HG03460 (cell line): Measurements from ENCODE around the gene WDR55.
A peak's percentile ranks its signal among the peaks of the same experiment; 100 is the strongest.
"Not testable (repeated sequence)": the region's sequence is repeated elsewhere in the genome, so short reads cannot be mapped to it uniquely, and the experiment has no call there.

Source experiments
- ATAC-seq: cut with Tn5 transposase; IDR thresholded peaks from one replicate; pipeline ENCODE4 v1.9.1; 2021; ENCODE audit not compliant: unreplicated experiment

The WDR55 gene

GRCh38 chr5:140642718-140643117, 22.0 kb upstream of the WDR55 start:
- ATAC-seq: no peak

DNA sequence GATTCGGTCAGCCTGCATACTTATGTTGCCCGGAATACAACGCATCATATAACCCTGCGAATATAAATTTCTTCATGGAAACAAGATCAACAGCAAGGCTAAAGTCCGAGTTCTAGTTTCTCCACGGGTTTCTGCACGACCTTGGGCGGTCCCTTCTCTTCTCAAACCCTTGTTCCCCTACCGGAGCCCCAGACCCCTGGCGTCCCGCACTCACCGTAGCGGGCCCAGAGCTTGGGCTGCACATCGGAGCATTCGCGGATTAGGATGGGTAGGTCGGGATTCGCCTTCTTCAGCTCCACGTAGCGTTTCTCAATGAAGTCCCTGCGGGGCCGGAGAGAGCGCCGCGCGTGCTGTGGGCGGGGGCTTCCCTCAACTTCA, 17.7 kb upstream of the WDR55 start:
- no peak for ATAC-seq

GRCh38 chr5:140658870-140659269, 5.8 kb upstream of the WDR55 start:
- no peak for ATAC-seq

GRCh38 chr5:140660371-140660770, 4.3 kb upstream of the WDR55 start:
- not testable (repeated sequence) for ATAC-seq

GRCh38 chr5:140664030-140664358, 710 bp upstream of the WDR55 start:
- no peak for ATAC-seq

GRCh38 chr5:140671035-140671434, 6.3 kb downstream of the WDR55 start:
- ATAC-seq: not testable (repeated sequence)

DNA sequence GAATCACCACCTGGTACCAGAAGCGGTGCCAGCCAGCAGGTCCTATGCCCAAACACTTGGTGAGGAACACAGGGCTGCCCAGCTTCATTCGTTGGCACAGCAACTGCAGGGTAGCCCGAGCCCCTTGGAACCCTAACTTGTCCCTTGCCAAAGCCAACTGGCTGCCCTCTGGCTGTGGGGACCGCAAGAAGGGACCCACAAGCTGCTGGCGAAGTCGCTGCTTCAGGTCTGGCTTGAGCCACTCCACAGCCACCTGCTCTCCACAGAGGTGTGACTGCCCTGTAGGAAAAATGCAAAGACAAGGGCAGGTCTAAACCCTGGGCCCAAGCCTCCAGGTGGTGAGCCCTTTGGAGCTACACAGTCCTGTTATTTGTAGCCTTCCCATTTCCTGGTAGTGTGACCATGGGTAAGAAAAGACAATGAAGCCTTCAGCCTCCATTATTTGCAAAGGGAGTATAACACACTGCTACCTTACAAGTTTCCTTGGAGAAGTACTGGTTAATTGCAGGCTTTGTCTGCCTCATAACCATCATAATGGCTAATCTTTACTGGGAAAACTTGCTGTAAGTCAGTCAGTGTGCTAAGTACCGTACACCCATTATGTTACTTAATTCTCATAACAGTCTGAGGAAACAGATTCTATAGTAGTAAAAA, 6.9 kb downstream of the WDR55 start:
- ATAC-seq: no peak

DNA sequence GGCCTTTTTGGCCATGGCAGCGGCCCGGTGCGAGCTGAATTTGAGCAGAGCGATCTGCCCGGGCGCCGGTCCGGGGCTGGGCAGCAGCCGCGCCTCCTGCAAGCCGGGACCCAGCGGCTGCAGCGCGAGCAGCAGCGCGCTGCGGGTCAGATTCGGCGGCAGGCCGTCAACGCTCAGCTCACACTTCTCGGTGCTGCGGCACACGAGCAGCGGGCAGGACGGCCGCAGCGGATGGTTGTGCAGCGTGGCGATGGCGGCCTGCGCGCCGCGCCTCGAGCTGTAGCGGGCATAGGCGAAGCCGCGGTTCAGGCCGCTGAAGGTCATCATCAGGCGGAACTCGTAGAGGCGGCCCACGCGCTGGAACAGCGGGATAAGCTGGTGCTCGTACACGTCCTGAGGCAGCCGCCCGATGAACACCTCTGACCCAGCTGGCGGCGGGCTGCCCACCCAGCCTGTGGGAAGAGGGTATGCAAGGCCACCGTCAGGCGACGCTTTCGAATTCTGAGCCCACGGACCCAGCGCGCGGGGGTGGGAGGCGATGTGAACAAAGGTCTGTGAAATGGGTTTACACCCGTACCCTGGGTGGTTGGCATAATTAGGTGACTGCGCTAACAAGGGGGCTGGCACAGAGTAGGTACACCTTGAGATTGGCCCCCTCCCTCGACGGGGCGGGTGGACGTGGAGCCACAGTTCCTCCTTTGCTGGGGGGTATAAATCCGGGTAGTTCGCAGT, 7.9 kb downstream of the WDR55 start:
- ATAC-seq: no peak

DNA sequence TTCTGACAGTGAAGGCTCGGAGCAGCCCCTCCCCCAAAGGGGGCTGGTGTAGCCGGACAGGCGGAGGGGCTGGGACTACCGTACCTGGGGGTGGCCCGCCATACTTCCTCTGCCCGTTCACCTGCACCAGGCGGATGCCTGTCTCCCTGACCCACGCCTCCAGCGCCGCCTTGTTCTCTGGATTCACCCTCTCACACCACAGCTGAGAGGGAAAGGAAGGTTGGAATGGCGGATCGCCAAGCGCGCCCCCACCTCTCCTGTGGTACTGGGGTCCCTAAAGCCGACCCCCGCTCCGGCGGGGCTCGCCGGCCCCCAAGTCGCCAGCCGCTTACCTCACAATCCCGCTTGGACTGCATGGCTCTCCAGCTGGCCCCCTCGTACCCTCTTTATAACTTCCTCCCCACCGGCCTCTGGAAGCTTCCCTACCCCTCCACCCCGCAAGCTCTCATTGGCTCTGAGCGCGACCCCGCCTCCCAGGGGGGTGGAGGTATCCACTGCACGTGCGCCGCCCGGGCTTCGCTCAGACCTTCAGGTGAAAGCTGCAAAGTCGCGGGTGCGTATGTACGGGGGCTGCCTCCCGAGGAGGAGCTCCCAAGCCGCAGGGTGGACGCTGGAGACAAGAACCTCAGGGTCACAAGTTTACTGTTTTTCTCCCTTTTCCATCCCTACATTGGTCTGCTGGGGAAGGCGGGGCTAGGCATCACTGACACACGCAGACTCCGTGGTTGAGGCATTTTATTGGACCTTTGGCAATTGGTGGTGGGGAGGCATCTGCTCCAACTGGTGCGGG, 8.7 kb downstream of the WDR55 start, which contains the start of gene DND1:
TSS of gene DND1 (minus strand) at position 390 of the 790 bp plus-strand sequence. CDS start at position 356, 34 bp downstream.
- ATAC-seq: no peak

- no peak for ATAC-seq
Observed at GRCh38 chr5:140674211-140674610, 9.5 kb downstream of the WDR55 start.

GRCh38 chr5:140674629-140675028, 9.9 kb downstream of the WDR55 start:
- ATAC-seq: no peak

DNA sequence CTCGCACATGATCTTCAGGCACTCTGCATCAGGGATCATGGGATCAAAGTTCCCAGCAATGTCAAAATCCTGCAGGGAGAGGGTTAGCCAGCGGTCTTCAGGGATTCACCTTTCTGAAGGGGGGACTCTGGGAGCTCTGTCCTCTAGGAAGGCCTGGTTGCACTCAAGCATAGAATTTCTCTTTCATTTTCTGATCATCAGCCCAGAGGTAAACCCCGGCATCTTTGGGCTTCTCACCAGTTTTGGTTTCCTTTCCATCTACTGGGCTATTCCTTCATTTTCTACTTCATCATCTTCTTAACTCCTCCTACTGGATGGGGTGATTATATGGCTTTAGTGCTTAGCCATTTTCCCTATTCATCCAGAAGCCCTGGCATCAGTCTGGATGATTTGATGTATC, 13.2 kb downstream of the WDR55 start:
- peak; percentile 54 for ATAC-seq

- ATAC-seq: no peak
Observed at GRCh38 chr5:140678993-140679392, 14.3 kb downstream of the WDR55 start.

DNA sequence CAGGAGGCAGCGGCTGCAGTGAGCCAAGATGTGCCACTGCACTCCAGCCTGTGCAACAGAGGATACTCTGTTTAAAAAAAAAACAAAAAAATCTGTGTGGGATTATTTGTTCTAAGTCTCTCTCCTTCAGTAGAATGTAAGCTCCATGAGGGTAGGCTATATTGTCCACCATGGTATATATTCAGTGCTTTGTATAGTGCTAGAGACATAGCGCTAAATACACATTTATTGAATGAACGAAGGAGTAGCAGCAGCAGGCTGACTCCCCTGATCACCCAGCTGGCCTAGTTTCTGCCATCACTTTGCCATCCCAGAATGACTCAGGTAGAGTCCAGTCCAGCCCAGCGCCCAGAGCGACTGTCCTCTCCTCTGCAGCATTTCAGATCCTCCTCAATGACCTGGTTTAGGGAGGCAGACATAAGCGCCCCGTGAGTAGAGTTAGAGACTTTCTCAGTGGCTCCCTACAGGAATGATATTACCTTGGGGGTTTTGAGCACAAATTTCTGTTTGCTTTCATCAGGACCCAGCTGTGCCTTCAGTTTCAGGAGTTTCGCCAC, 25.8 kb downstream of the WDR55 start:
- ATAC-seq: no peak

GRCh38 chr5:140690941-140691924, 26.5 kb downstream of the WDR55 start, which contains the start of the genes HARS1 and HARS2:
TSS of gene HARS1 (minus strand) at chr5:140691370. CDS start at chr5:140691304, 66 bp downstream.
TSS of gene HARS2 (plus strand) at chr5:140691455. CDS start at chr5:140691649, 194 bp downstream.
- peak; percentile 98 for ATAC-seq

DNA sequence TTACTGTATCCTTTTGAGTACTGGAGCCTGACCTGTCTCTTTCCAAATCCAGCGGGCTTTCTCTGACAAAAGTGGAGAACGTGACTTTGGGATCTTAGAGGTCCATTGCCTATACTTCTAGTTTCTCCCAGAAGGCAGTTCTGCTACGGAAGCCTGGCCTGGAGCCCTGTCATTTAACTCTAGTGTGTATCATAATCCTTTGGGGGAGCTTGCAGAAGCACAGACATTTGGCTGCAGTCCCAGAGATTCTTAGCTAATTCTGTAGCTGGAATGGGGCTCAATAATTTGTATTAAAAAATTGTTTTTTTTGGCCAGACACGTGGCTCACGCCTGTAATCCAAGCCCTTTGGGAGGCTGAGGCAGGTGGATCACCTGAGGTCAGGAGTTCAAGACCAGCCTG, 29.6 kb downstream of the WDR55 start:
- ATAC-seq: no peak

GRCh38 chr5:140696891-140697492, 32.3 kb downstream of the WDR55 start:
- no peak for ATAC-seq

DNA sequence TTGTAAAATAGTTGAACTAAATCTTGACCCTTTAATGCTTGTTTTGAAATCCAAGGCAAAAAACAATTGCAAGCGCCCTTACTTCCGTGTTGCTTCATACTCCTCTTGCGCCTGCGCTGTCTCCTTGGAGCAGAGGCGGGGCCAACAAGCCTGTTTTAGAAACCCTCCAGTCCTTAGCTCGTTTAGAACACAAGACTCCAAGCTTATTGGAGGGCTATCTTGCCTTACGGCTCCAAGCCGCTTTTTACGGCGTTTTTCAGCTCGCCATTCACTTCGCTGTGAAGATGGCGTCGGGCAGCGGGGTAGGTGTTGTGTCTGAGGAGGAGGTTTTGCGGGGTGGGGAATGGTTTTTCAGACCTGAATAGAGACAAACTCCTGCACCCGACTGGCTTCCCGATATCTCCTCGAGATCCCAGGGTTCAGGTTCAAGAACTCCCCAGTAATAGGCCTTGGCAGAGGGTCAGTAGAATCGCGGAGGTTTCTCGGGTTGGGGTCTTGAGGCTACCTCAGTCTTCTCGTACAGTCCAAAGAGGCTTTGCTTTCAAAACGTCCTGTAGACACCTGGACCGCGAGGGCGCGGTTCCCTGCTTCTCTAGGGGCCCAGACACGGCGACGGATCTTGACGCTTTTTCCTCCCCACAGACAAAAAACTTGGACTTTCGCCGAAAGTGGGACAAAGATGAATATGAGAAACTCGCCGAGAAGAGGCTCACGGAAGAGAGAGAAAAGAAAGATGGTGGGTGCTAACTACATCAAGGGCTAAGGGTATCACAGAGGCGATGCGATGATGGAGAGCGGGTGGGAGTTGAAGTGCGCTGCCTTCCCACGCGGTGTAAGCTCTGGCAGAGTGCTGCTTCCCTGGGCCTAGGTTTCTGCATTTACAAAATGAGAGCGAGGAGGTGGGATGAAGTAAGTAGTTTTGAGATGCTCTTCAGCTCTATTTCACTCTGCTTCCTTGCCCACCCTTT, 35.8 kb downstream of the WDR55 start, which contains the start of gene ZMAT2:
TSS of gene ZMAT2 (plus strand) at position 271 of the 968 bp plus-strand sequence. CDS start at position 285, 14 bp downstream.
- ATAC-seq: peak; percentile 97
